Kidney epithelial cell (primary cell): ENCODE measurements around the gene CTF1. TPM values are rescaled to one million over a fixed set of nuclear protein-coding genes. Genes with fewer than 3 reads are reported as not detected.
A peak's percentile ranks its signal among the peaks of the same experiment; 100 is the strongest.
"Not testable (repeated sequence)": the region's sequence is repeated elsewhere in the genome, so short reads cannot be mapped to it uniquely, and the experiment has no call there.

Experiments used
- DNase-seq: peaks from one replicate; pipeline ENCODE4 v3.0.0-alpha.2; 2010; ENCODE audit warnings: low read depth
- H3K27me3 ChIP-seq: 2 replicates; pipeline ENCODE4 v1.6.0; 2011; ENCODE audit warnings: low read length; ENCODE audit not compliant: control insufficient read depth, insufficient read depth
- H3K36me3 ChIP-seq: 2 replicates; pipeline ENCODE4 v1.5.1; 2011; ENCODE audit warnings: low read length; ENCODE audit not compliant: control insufficient read depth, insufficient read depth
- H3K4me3 ChIP-seq: 2 replicates; pipeline ENCODE4 v1.5.1; 2011; ENCODE audit warnings: low read depth, mild to moderate bottlenecking, control low read depth, low read length
- total RNA-seq: library from RNA; depleted of rRNA; stranded (reverse); fragments of >200 nt; gene quantifications from 2 replicates; pipeline ENCODE4 v1.2.3, GENCODE V29; 2015
- TF ChIP-seq, protein P1 (sequence below): IDR thresholded peaks from 2 replicates; pipeline ENCODE4 v1.5.1; 2011; ENCODE audit warnings: mild to moderate bottlenecking, moderate library complexity, low read length, control low read depth, inconsistent platforms; ENCODE audit not compliant: insufficient read depth, poor library complexity, severe bottlenecking

CTF1 gene
- total RNA-seq, 1 donor from 2014 or later: 1.4 TPM

DNA sequence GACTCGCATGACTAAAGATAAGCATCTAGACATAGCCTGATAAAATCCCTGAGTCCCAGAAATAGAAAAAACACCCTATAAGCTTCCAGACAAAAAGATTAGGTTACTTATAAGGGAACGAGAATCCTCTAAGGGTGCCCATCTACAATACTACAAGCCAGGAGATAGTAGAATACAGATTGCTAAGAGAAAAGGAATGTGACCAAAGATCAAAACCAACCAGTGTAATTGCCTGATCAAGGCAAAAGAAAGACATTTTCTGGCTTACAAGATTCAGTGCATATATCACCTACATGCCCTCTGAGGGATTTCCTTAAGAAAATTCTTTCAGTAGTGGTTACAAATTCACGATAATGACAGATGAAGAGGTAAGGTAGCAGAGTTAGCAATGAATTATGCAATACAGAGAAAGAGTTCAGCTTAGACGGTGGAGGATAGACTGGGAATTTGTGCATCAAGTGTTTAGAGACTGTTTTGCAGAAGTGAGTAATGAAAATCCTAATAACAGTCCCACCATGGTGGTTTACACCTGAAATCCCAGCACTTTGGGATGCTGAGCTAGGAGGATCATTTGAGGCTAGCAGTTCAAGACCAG, 37.5 kb upstream of the CTF1 start:
- no peaks in the 10 kb centered on the region for H3K36me3 ChIP-seq
- TF ChIP-seq, protein P1, sequence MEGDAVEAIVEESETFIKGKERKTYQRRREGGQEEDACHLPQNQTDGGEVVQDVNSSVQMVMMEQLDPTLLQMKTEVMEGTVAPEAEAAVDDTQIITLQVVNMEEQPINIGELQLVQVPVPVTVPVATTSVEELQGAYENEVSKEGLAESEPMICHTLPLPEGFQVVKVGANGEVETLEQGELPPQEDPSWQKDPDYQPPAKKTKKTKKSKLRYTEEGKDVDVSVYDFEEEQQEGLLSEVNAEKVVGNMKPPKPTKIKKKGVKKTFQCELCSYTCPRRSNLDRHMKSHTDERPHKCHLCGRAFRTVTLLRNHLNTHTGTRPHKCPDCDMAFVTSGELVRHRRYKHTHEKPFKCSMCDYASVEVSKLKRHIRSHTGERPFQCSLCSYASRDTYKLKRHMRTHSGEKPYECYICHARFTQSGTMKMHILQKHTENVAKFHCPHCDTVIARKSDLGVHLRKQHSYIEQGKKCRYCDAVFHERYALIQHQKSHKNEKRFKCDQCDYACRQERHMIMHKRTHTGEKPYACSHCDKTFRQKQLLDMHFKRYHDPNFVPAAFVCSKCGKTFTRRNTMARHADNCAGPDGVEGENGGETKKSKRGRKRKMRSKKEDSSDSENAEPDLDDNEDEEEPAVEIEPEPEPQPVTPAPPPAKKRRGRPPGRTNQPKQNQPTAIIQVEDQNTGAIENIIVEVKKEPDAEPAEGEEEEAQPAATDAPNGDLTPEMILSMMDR: no peak

DNA sequence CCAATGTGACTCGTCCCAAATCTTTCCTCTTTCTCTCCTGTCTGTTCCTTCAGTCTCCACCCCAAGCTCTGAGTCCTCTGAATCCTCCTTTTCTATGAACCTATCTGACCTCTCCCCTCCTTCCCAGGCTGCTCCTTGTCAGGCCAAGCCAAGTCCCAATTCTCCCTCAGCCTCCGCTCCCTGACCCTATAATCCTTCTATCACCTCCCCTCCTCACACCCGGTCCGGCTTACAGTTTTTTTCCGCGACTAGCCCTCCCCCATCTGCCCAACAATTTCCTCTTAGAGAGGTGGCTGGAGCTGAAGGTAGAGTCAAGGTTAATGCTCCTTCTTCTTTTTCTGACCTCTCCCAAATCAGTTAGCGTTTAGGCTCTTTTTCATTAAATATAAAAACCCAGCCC, 35.7 kb upstream of the CTF1 start:
- H3K27me3 ChIP-seq, H3K4me3 ChIP-seq, DNase-seq, H3K36me3 ChIP-seq: not testable (repeated sequence)

More for the DNA sequence above, 37.5 kb upstream of the CTF1 start:
- DNase-seq: no peak
- no peak overlapping the region for H3K4me3 ChIP-seq
- H3K27me3 ChIP-seq: no peaks in the 10 kb centered on the region

DNA sequence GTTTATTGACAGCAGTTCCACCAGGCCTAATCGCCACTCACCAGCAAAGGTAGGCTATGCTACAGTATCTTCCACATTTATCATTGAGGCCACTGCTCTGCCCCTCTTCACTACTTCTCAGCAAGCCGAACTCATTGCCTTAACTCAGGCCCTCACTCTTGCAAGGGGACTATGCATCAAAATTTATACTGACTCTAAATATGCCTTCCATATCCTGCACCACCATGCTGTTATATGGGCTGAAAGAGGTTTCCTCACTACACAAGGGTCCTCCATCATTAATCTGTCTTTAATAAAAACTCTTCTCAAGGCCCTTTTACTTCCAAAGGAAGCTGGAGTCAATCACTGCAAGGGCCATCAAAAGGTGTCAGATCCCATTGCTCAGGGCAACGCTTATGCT, 33.2 kb upstream of the CTF1 start:
- not testable (repeated sequence) for H3K36me3 ChIP-seq, H3K4me3 ChIP-seq, DNase-seq, H3K27me3 ChIP-seq

DNA sequence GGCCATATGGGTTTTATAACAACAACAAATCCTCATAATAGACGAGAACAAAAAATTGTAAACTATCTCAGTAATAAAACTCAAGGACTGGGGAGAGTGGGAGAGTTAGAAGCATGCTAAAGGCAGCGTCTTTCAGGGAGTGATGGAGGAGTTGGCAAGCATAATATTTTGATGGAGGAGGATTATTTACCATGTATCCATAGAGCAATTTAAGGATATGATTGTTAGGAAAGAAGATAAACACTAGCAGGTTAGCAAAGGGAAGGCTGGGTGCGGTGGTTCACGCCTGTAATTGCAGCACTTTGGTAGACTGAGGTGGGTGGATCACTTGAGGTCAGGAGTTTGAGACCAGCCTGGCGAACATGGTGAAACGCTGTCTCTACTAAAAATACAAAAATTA, 30.4 kb upstream of the CTF1 start:
- TF ChIP-seq, protein P1: no peak
- Histone ChIP-seq H3K36me3 (peaks cover 1% of the 10 kb centered on the region), H3K4me3 (no peak overlapping the region), H3K27me3 (no peaks in the 10 kb centered on the region)
- no peak for DNase-seq

DNA sequence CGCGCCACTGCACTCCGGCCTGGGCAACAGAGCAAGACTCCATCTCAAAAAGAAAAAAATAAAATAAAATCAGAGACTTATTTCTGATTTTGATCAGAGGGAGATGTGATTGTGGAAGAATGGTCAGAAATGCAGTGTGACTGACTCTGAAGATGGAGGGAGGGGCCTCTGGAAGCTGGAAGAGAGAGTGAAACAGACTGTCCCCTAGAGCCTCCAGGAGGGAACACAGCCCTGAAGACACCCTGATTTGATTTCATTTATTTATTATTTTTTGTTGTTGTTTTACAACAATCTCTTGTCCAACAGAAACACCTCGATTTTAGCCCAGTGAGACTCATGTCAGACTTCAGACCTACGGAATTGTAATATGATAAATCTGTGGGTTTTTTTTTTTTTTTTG, 28.7 kb upstream of the CTF1 start:
- H3K36me3 ChIP-seq: peaks cover 1% of the 10 kb centered on the region
- H3K4me3 ChIP-seq: no peak overlapping the region
- TF ChIP-seq, protein P1: no peak
- no peak for DNase-seq
- no peaks in the 10 kb centered on the region for H3K27me3 ChIP-seq

DNA sequence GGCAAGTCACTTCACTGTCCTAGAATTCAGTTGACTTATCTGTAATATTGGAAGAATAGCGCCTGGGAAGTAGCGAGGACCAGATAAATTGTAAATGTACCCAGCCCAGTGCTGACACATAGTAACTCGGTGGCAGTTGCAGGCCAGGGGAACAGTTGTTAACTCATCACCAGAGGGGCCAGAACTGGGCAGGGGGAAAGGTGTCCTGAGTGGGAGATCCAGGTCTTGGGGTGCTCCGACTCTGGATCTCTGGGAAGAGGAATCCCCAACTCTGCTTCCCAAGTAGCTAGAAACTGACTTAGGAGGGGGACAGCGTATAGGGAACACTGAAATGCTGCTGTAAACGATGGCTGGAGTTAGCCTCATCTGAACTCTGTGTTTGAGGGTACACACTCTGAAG, 25.5 kb upstream of the CTF1 start:
- Histone ChIP-seq H3K36me3 (peaks cover 1% of the 10 kb centered on the region), H3K4me3 (no peak overlapping the region), H3K27me3 (no peaks in the 10 kb centered on the region)
- TF ChIP-seq, protein P1: no peak
- DNase-seq: no peak

DNA sequence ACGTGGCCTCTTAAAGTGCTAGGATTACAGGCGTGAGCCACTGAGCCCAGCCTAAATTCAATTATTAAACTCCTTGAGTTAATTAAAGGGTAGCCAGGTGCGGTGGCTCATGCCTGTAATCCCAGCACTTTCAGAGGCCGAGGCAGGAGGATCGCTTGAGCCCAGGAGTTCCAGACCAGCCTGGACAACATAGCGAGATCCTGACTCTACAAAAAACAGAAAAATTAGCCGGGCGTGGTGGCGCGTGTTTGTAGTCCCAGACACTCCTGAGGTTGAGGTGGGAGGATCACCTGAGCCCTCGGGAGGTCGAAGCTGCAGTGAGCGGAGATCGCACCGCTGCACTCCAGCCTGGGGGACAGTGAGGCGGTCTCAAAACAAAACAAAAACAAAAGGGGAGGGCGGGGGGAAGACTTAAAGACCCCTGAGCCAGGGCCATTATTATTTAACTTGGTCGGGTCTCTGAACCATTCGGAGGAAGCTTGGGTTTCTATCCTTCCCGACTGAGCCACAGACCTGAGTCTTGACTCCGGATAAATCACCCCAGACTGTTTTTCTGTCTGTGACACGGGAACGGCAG, 22.1 kb upstream of the CTF1 start:
- H3K27me3 ChIP-seq: no peaks in the 10 kb centered on the region
- H3K36me3 ChIP-seq: peaks cover 1% of the 10 kb centered on the region
- TF ChIP-seq, protein P1: no peak
- H3K4me3 ChIP-seq: peak overlapping the region; percentile 89
- no peak for DNase-seq
